Muscle layer of colon (tissue), 2 donors: Measurements from ENCODE around the gene CFAP410.

ENCODE experiments used
- H3K27ac ChIP-seq: one replicate; pipeline ENCODE4 v1.7.0; 2013; ENCODE audit warnings: low read depth, mild to moderate bottlenecking, low read length, moderate library complexity
- H3K27me3 ChIP-seq, 2 donors: one replicate each; pipeline ENCODE4 v1.7.0; 2013; ENCODE audit warnings: low read length in 2 of 2, mild to moderate bottlenecking in 2 of 2; ENCODE audit not compliant: insufficient read depth in 2 of 2, control insufficient read depth in 1 of 2
- H3K36me3 ChIP-seq: one replicate; pipeline ENCODE4 v1.7.0; 2013; ENCODE audit warnings: mild to moderate bottlenecking, low read length; ENCODE audit not compliant: insufficient read depth
- H3K4me1 ChIP-seq: one replicate; pipeline ENCODE4 v1.7.0; 2013; ENCODE audit warnings: mild to moderate bottlenecking, low read length; ENCODE audit not compliant: insufficient read depth
- H3K4me3 ChIP-seq, 2 donors: one replicate each; pipeline ENCODE4 v1.7.0; 2013; ENCODE audit warnings: low read length in 2 of 2, low read depth in 1 of 2, mild to moderate bottlenecking in 1 of 2, moderate library complexity in 1 of 2
- H3K9ac ChIP-seq: one replicate; pipeline ENCODE4 v1.7.0; 2013; ENCODE audit warnings: low read length
- H3K9me3 ChIP-seq: one replicate; pipeline ENCODE4 v1.7.0; 2013; ENCODE audit warnings: mild to moderate bottlenecking, low read length
- donor health status: abdominal sarcoma.
- donor health status: Adenocarcinoma of cecum.

The CFAP410 gene

GRCh38 chr21:44318489-44319285 is 20.5 kb downstream of the CFAP410 start:
- no peak overlapping the region for H3K9ac ChIP-seq
- peaks cover 12% of the 10 kb centered on the region for H3K36me3 ChIP-seq
- H3K4me1 ChIP-seq = no peaks in the 10 kb centered on the region
- no peak overlapping the region for H3K4me3 ChIP-seq
- H3K27ac ChIP-seq = no peak overlapping the region
- no peaks in the 10 kb centered on the region for H3K9me3 ChIP-seq
- H3K27me3 ChIP-seq = no peaks in the 10 kb centered on the region

- Histone ChIP-seq H3K4me3 (no peak overlapping the region), H3K9ac (no peak overlapping the region), H3K4me1 (no peaks in the 10 kb centered on the region), H3K36me3 (peaks cover 7% of the 10 kb centered on the region), H3K9me3 (no peaks in the 10 kb centered on the region), H3K27me3 (no peaks in the 10 kb centered on the region), H3K27ac (no peak overlapping the region)
Observed at GRCh38 chr21:44317871-44318270, 21.3 kb downstream of the CFAP410 start.

GRCh38 chr21:44317241-44317782 is 21.9 kb downstream of the CFAP410 start:
- H3K4me3 ChIP-seq = no peak overlapping the region
- H3K27ac ChIP-seq = no peak overlapping the region
- H3K27me3 ChIP-seq = no peaks in the 10 kb centered on the region
- no peaks in the 10 kb centered on the region for H3K4me1 ChIP-seq
- H3K9me3 ChIP-seq = no peaks in the 10 kb centered on the region
- peaks cover 6% of the 10 kb centered on the region for H3K36me3 ChIP-seq
- no peak overlapping the region for H3K9ac ChIP-seq

GRCh38 chr21:44316277-44316900 is 22.8 kb downstream of the CFAP410 start:
- H3K9ac ChIP-seq = no peak overlapping the region
- H3K27ac ChIP-seq = no peak overlapping the region
- no peaks in the 10 kb centered on the region for H3K27me3 ChIP-seq
- H3K9me3 ChIP-seq = no peaks in the 10 kb centered on the region
- no peaks in the 10 kb centered on the region for H3K4me1 ChIP-seq
- H3K36me3 ChIP-seq = peaks cover 6% of the 10 kb centered on the region
- H3K4me3 ChIP-seq = no peak overlapping the region

- Histone ChIP-seq H3K9me3 (no peaks in the 10 kb centered on the region), H3K4me1 (no peaks in the 10 kb centered on the region), H3K27ac (no peak overlapping the region), H3K4me3 (no peak overlapping the region), H3K27me3 (no peaks in the 10 kb centered on the region), H3K9ac (no peak overlapping the region), H3K36me3 (peaks cover 13% of the 10 kb centered on the region)
Observed at GRCh38 chr21:44315691-44316203, 23.4 kb downstream of the CFAP410 start.

- Histone ChIP-seq H3K27ac (no peak overlapping the region), H3K9ac (no peak overlapping the region), H3K4me3 (no peak overlapping the region), H3K9me3 (no peaks in the 10 kb centered on the region), H3K36me3 (peaks cover 19% of the 10 kb centered on the region), H3K27me3 (no peaks in the 10 kb centered on the region), H3K4me1 (no peaks in the 10 kb centered on the region)
Observed at GRCh38 chr21:44314561-44314960, 24.6 kb downstream of the CFAP410 start.

GRCh38 chr21:44314128-44314527 is 25.1 kb downstream of the CFAP410 start:
- Histone ChIP-seq H3K4me3 (no peak overlapping the region), H3K4me1 (no peaks in the 10 kb centered on the region), H3K27ac (no peak overlapping the region), H3K9ac (no peak overlapping the region), H3K36me3 (peaks cover 19% of the 10 kb centered on the region), H3K27me3 (no peaks in the 10 kb centered on the region), H3K9me3 (no peaks in the 10 kb centered on the region)

- H3K4me3 ChIP-seq = no peak overlapping the region
- H3K27ac ChIP-seq = no peak overlapping the region
- H3K4me1 ChIP-seq = no peaks in the 10 kb centered on the region
- no peak overlapping the region for H3K9ac ChIP-seq
- H3K9me3 ChIP-seq = no peaks in the 10 kb centered on the region
- peaks cover 19% of the 10 kb centered on the region for H3K36me3 ChIP-seq
- no peaks in the 10 kb centered on the region for H3K27me3 ChIP-seq
Observed at GRCh38 chr21:44313451-44313850, 25.7 kb downstream of the CFAP410 start.

- H3K9me3 ChIP-seq = no peaks in the 10 kb centered on the region
- no peak overlapping the region for H3K27ac ChIP-seq
- peaks cover 19% of the 10 kb centered on the region for H3K36me3 ChIP-seq
- no peaks in the 10 kb centered on the region for H3K27me3 ChIP-seq
- H3K4me3 ChIP-seq = no peak overlapping the region
- H3K9ac ChIP-seq = no peak overlapping the region
- H3K4me1 ChIP-seq = no peaks in the 10 kb centered on the region
Observed at GRCh38 chr21:44312716-44313115, 26.5 kb downstream of the CFAP410 start.

- H3K4me1 ChIP-seq = no peaks in the 10 kb centered on the region
- H3K27ac ChIP-seq = no peak overlapping the region
- no peaks in the 10 kb centered on the region for H3K27me3 ChIP-seq
- no peak overlapping the region for H3K9ac ChIP-seq
- no peaks in the 10 kb centered on the region for H3K9me3 ChIP-seq
- H3K4me3 ChIP-seq = no peak overlapping the region
- H3K36me3 ChIP-seq = peaks cover 19% of the 10 kb centered on the region
Observed at GRCh38 chr21:44312089-44312488, 27.1 kb downstream of the CFAP410 start.

GRCh38 chr21:44310628-44311507 is 28.3 kb downstream of the CFAP410 start:
- Histone ChIP-seq H3K9ac (no peak overlapping the region), H3K27ac (no peak overlapping the region), H3K27me3 (no peaks in the 10 kb centered on the region), H3K4me3 (no peak overlapping the region), H3K4me1 (no peaks in the 10 kb centered on the region), H3K36me3 (peaks cover 19% of the 10 kb centered on the region), H3K9me3 (no peaks in the 10 kb centered on the region)
